Endothelial cell of umbilical vein (primary cell): Measurements from ENCODE around the gene PLPP3.
"Not testable (repeated sequence)": the region's sequence is repeated elsewhere in the genome, so short reads cannot be mapped to it uniquely, and the experiment has no call there.

Source experiments
- CTCF ChIP-seq, 2 donors: IDR thresholded peaks; 1 replicate in 1 of 2; 2 replicates in 1 of 2; pipeline ENCODE4 v1.5.1; 2011; ENCODE audit warnings: low read length in 2 of 2, mild to moderate bottlenecking in 2 of 2, moderate library complexity in 2 of 2, control low read depth in 1 of 2, inconsistent platforms in 1 of 2, low read depth in 1 of 2; ENCODE audit not compliant: insufficient read depth in 1 of 2; ENCODE audit errors: extremely low read depth in 1 of 2
- EZH2 ChIP-seq: IDR thresholded peaks from 2 replicates; pipeline ENCODE4 v1.6.1; 2012; ENCODE audit warnings: borderline replicate concordance, low read depth, mild to moderate bottlenecking, moderate library complexity, low read length, inconsistent platforms; ENCODE audit not compliant: severe bottlenecking
- FOS ChIP-seq: IDR thresholded peaks from 2 replicates; pipeline ENCODE4 v1.6.1; 2011; ENCODE audit warnings: mild to moderate bottlenecking, low read length, moderate library complexity, borderline replicate concordance; ENCODE audit not compliant: insufficient read depth
- GATA2 ChIP-seq: IDR thresholded peaks from 2 replicates; pipeline ENCODE4 v1.7.0; 2011; ENCODE audit warnings: low read depth, mild to moderate bottlenecking, moderate library complexity, mixed read lengths, low read length; ENCODE audit not compliant: insufficient read length, insufficient read depth
- JUN ChIP-seq: IDR thresholded peaks from 2 replicates; pipeline ENCODE4 v1.6.1; 2011; ENCODE audit warnings: borderline replicate concordance, low read depth; ENCODE audit not compliant: insufficient read length, insufficient read depth
- MAX ChIP-seq: IDR thresholded peaks from 2 replicates; pipeline ENCODE4 v1.6.1; 2011; ENCODE audit not compliant: insufficient read depth, insufficient read length
- MYC ChIP-seq: IDR thresholded peaks from one replicate; pipeline ENCODE4 v1.6.1; 2011; ENCODE audit warnings: mild to moderate bottlenecking, low read depth, low read length
- POLR2A ChIP-seq: IDR thresholded peaks from 2 replicates; pipeline ENCODE4 v1.6.1; 2012; ENCODE audit warnings: low read depth, mild to moderate bottlenecking, control low read depth, low read length
- POLR2AphosphoS5 ChIP-seq: IDR thresholded peaks from 2 replicates; pipeline ENCODE4 v1.6.1; 2012; ENCODE audit warnings: low read depth, mild to moderate bottlenecking, control low read depth, low read length, moderate library complexity; ENCODE audit not compliant: insufficient read depth

GRCh38 chr1:56610770-56611169 is 31.4 kb upstream of the PLPP3 start:
- TF ChIP-seq CTCF (IDR thresholded peaks at IDR 0.05; ENCODE audit: extremely low read depth in 1 of 2, insufficient read depth in 1 of 2, low read depth in 1 of 2, low read length in 2 of 2); EZH2; POLR2A; MYC; MAX; POLR2AphosphoS5; GATA2; JUN; FOS: not testable (repeated sequence)
